A549 (cell line): ENCODE data around the gene CDK16.

ENCODE experiments used
- CEBPB ChIP-seq, 2 experiments: fragments of >200 bp in 1 of 2; sonication (Bioruptor Twin) in 1 of 2; formaldehyde crosslinking in 1 of 2; IDR thresholded peaks; 2 replicates each; pipeline ENCODE4 v1.6.1; 2012 to 2016
- CHD2 ChIP-seq: fragments of 150-350 bp; IDR thresholded peaks from 2 replicates; pipeline ENCODE4 v1.6.1; 2014; ENCODE audit warnings: low read length; ENCODE audit not compliant: partially characterized antibody
- CHD4 ChIP-seq: fragments of 200-600 bp; sonication (generic); IDR thresholded peaks from 2 replicates; pipeline ENCODE4 v1.6.1; 2016; ENCODE audit warnings: antibody characterized with exemption, mild to moderate bottlenecking, borderline replicate concordance
- CTCF ChIP-seq: fragments of >200 bp; sonication (Bioruptor Twin); formaldehyde crosslinking; IDR thresholded peaks from 3 replicates; pipeline ENCODE4 v1.5.1; 2016
- JUNB ChIP-seq: fragments of >200 bp; sonication (Bioruptor Twin); formaldehyde crosslinking; IDR thresholded peaks from 2 replicates; pipeline ENCODE4 v1.6.1; 2016
- MAFK ChIP-seq: fragments of 450-650 bp; IDR thresholded peaks from 2 replicates; pipeline ENCODE4 v1.6.1; 2014; ENCODE audit not compliant: partially characterized antibody
- NFE2L2 ChIP-seq: fragments of 150-350 bp; conservative IDR thresholded peaks from 2 replicates; pipeline ENCODE4 v1.6.1; 2014; ENCODE audit warnings: low read length
- NR3C1 ChIP-seq: fragments of >200 bp; sonication (Bioruptor Twin); formaldehyde crosslinking; IDR thresholded peaks from 3 replicates; pipeline ENCODE4 v1.6.1; 2017
- SREBF2 ChIP-seq: fragments of 450-650 bp; IDR thresholded peaks from 2 replicates; pipeline ENCODE4 v1.6.1; 2014; ENCODE audit warnings: mild to moderate bottlenecking, moderate library complexity

GRCh38 chrX:47185241-47185640 is 33.2 kb upstream of the CDK16 start:
- TF ChIP-seq NR3C1 (no peak), CTCF (no peak), NFE2L2 (no peak), CHD2 (no peak), CEBPB (IDR thresholded peaks at IDR 0.05) (no peak), JUNB (no peak), MAFK (no peak), SREBF2 (no peak), CHD4 (no peak)
